Epithelial cell of alveolus of lung (primary cell): Measurements from ENCODE around the gene LIMD2. TPM values are rescaled to one million over a fixed set of nuclear protein-coding genes. Genes with fewer than 3 reads are reported as not detected.

Source experiments
- total RNA-seq: library from RNA; depleted of rRNA; stranded (reverse); fragments of >200 nt; gene quantifications from 2 replicates; pipeline ENCODE4 v1.2.1, GENCODE V29; 2015

The LIMD2 gene
- total RNA-seq: 39.3 and 61.0 TPM in 2 replicates

DNA sequence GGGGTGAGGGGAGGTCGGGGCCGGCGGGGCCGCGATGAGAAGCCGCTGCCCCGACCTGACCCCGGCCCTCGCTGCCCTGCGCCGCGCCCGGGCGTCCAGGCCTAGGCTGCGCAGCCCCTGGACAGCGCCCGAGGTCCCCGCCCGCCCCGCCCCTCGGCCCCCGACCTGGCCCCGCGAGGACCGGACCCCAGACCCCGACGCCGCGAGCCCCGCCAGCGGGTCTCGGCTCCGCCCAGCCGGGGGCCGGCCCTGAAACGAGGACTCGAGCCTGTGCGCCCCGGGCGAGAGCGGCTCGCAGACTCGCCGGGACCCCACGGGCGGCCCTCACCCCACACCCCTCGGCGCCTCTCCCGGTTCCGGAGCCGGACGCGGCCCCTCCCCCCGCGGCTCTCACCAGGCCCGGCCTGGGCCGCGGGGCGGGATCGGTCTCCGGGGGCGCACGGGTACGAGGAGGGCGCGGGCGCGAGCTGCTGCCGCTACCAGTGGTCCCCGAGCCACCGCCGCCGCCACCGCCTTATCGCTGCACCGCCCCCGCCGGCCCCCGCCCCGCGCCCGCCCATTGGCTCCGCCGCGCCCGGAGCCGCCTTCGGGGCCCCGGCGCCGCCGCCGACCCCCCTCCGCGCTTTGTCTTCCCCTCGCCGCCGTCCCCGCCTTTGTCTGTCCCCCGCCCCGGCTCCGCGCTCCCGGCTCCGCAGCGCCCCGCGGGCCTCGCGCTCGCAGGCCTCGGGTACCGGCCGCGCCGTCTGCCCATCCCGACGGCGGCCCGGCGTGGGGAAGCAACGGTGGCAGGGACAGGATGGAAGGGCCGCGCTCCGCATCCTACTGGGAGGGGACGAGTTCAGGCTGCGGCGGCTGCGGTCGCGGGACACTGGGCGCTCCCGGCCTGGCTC, at the start of gene LIMD2:
LIMD2 (minus strand) TSS at position 488 of the 890 bp plus-strand sequence. CDS start 827 bp downstream, outside the sequence.

GRCh38 chr17:63741408-63742173, 41.7 kb upstream of the LIMD2 start, which contains the start of gene STRADA:
Gene STRADA (minus strand): TSS chr17:63741799. CDS start chr17:63728369, 13,430 bp downstream.

Other genes with a start within 250 kb of the LIMD2 start
- gene ACE, start 223.1 kb downstream of the LIMD2 start, total RNA-seq: 2.5 and 7.0 TPM in 2 replicates
- gene KCNH6, start 176.8 kb downstream of the LIMD2 start, total RNA-seq: not detected in 2 replicates
- 34.0 and 48.1 TPM in 2 replicates for gene DCAF7, start 149.6 kb downstream of the LIMD2 start, total RNA-seq
- gene TACO1, start 99.2 kb downstream of the LIMD2 start, total RNA-seq: 18.4 and 33.9 TPM in 2 replicates
- gene MAP3K3, start 77.7 kb downstream of the LIMD2 start, total RNA-seq: 16.4 and 17.1 TPM in 2 replicates
- 18.2 and 28.7 TPM in 2 replicates for gene STRADA, start 41.7 kb upstream of the LIMD2 start, total RNA-seq
- gene CCDC47, start 73.5 kb upstream of the LIMD2 start, total RNA-seq: 32.7 and 46.8 TPM in 2 replicates
- 29.7 and 54.5 TPM in 2 replicates for gene DDX42, start 74.0 kb upstream of the LIMD2 start, total RNA-seq
- 52.6 and 65.1 TPM in 2 replicates for gene PSMC5, start 127.3 kb upstream of the LIMD2 start, total RNA-seq
- gene FTSJ3, start 127.5 kb upstream of the LIMD2 start, total RNA-seq: 44.9 and 70.6 TPM in 2 replicates
- 91.0 and 180 TPM in 2 replicates for gene SMARCD2, start 142.6 kb upstream of the LIMD2 start, total RNA-seq
- gene CSH2, start 173.6 kb upstream of the LIMD2 start, total RNA-seq: not detected in 2 replicates
- gene GH2, start 181.8 kb upstream of the LIMD2 start, total RNA-seq: not detected in 2 replicates
- not detected in 2 replicates for gene CSH1, start 196.4 kb upstream of the LIMD2 start, total RNA-seq
- not detected in 2 replicates for gene CSHL1, start 211.1 kb upstream of the LIMD2 start, total RNA-seq
- gene GH1, start 218.7 kb upstream of the LIMD2 start, total RNA-seq: not detected in 2 replicates
- not detected in 2 replicates for gene CD79B, start 232.2 kb upstream of the LIMD2 start, total RNA-seq